Stomach (tissue), 4 donors: ENCODE measurements around the gene TTC29.
"Not testable (repeated sequence)": the region's sequence is repeated elsewhere in the genome, so short reads cannot be mapped to it uniquely, and the experiment has no call there.

Source experiments
- EP300 ChIP-seq: sonication (generic); formaldehyde crosslinking; IDR thresholded peaks from one replicate; pipeline ENCODE4 v1.6.1; 2017; ENCODE audit warnings: antibody characterized with exemption
- POLR2A ChIP-seq, 4 donors: fragments of 450-650 bp; IDR thresholded peaks; one replicate each; pipeline ENCODE4 v1.6.1; 2016; ENCODE audit warnings: antibody characterized with exemption in 4 of 4, control low read depth in 2 of 4, mild to moderate bottlenecking in 1 of 4, moderate library complexity in 1 of 4
- TF ChIP-seq, protein P1 (sequence below), 7 experiments: fragments of 450-650 bp in 4 of 7; fragments of 200-600 bp in 3 of 7; sonication (generic) in 3 of 7; IDR thresholded peaks; one replicate each; pipeline ENCODE4 v1.5.1; 2016 to 2019; ENCODE audit warnings: antibody characterized with exemption in 7 of 7, control low read depth in 2 of 7, mild to moderate bottlenecking in 1 of 7

DNA sequence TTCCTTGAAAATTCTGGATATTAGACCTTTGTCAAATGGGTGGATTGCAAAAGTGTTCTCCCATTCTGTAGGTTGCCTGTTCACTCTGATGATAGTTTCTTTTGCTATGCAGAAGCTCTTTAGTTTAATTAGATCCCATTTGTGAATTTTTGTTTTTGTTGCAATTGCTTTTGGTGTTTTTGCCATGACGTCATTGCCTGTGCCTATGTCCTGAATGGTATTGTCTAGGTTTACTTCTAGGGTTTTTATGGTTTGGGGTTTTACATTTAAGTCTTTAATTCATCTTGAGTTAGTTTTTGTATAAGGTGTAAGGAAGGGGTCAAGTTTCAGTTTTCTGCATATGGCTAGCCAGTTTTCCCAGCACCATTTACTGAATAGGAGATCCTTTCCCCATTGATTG lies 122.7 kb downstream of the TTC29 start:
- TF ChIP-seq, protein P1, sequence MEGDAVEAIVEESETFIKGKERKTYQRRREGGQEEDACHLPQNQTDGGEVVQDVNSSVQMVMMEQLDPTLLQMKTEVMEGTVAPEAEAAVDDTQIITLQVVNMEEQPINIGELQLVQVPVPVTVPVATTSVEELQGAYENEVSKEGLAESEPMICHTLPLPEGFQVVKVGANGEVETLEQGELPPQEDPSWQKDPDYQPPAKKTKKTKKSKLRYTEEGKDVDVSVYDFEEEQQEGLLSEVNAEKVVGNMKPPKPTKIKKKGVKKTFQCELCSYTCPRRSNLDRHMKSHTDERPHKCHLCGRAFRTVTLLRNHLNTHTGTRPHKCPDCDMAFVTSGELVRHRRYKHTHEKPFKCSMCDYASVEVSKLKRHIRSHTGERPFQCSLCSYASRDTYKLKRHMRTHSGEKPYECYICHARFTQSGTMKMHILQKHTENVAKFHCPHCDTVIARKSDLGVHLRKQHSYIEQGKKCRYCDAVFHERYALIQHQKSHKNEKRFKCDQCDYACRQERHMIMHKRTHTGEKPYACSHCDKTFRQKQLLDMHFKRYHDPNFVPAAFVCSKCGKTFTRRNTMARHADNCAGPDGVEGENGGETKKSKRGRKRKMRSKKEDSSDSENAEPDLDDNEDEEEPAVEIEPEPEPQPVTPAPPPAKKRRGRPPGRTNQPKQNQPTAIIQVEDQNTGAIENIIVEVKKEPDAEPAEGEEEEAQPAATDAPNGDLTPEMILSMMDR (IDR thresholded peaks at IDR 0.05): not testable (repeated sequence)
- TF ChIP-seq POLR2A (IDR thresholded peaks at IDR 0.05); EP300: not testable (repeated sequence)
